GM06990 (cell line): ENCODE measurements around the gene CHIT1.

Source experiments
- DNase-seq: peaks from one replicate; pipeline ENCODE4 v3.0.0-alpha.2; 2011; ENCODE audit not compliant: insufficient read length; ENCODE audit errors: extremely low read depth
- H3K27me3 ChIP-seq: replicated peaks from 2 replicates; pipeline ENCODE4 v1.6.0; 2011; ENCODE audit warnings: low read length; ENCODE audit not compliant: control insufficient read depth, insufficient read depth
- H3K36me3 ChIP-seq: 2 replicates; pipeline ENCODE4 v1.5.1; 2011; ENCODE audit warnings: low read length; ENCODE audit not compliant: control insufficient read depth, insufficient read depth
- H3K4me3 ChIP-seq: replicated peaks from 2 replicates; pipeline ENCODE4 v1.5.1; 2011; ENCODE audit warnings: low read depth, mild to moderate bottlenecking, control low read depth, low read length
- TF ChIP-seq, protein P1 (sequence below): IDR thresholded peaks from 2 replicates; pipeline ENCODE4 v1.5.1; 2011; ENCODE audit warnings: low read length, control low read depth, mild to moderate bottlenecking, inconsistent platforms; ENCODE audit not compliant: insufficient read depth, poor library complexity, severe bottlenecking

Gene CHIT1

DNA sequence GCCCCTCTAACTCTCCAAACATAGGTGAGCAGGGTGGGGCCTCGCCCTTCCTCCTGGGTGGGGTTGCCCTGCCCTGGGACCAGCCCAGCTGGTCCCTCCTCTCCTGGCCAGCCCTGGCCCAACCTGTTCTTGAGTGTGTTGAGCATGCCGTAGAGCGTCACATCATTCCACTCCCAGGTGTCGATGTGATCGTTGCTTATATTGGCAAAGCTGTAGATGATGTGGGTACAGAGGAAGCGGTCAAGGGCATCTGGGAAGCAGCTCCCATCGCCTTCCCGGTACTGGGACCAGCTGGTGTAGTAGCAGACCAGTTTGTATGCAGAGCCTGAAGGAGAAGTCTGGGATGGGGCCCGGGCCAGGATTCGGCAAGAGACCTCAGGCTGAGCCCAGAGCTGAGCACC is 44.4 kb downstream of the CHIT1 start:
- DNase-seq = no peak
- Histone ChIP-seq H3K4me3 (no peak overlapping the region), H3K27me3 (no peaks in the 10 kb centered on the region), H3K36me3 (no peaks in the 10 kb centered on the region)
- TF ChIP-seq, protein P1, sequence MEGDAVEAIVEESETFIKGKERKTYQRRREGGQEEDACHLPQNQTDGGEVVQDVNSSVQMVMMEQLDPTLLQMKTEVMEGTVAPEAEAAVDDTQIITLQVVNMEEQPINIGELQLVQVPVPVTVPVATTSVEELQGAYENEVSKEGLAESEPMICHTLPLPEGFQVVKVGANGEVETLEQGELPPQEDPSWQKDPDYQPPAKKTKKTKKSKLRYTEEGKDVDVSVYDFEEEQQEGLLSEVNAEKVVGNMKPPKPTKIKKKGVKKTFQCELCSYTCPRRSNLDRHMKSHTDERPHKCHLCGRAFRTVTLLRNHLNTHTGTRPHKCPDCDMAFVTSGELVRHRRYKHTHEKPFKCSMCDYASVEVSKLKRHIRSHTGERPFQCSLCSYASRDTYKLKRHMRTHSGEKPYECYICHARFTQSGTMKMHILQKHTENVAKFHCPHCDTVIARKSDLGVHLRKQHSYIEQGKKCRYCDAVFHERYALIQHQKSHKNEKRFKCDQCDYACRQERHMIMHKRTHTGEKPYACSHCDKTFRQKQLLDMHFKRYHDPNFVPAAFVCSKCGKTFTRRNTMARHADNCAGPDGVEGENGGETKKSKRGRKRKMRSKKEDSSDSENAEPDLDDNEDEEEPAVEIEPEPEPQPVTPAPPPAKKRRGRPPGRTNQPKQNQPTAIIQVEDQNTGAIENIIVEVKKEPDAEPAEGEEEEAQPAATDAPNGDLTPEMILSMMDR = no peak

DNA sequence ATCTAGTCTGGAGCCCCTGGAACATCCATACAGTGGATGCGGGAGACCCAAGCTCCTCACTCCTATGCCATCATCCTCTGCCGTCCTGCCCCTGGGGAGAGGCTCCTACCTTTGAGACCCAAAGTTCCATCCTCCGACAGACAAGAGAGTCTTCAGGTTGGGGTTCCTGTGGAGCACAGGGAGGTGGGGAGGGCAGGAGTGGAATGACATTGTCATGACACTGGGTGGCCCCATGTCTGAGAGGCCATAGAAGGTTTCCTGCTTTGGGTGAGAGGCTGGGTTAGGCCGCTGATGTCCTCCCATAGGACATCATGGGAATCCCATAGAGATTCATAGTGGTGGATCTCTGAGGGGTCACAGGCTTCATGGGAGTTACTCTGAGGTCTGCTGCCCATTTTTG is 45.0 kb downstream of the CHIT1 start:
- DNase-seq = no peak
- H3K27me3 ChIP-seq = no peaks in the 10 kb centered on the region

DNA sequence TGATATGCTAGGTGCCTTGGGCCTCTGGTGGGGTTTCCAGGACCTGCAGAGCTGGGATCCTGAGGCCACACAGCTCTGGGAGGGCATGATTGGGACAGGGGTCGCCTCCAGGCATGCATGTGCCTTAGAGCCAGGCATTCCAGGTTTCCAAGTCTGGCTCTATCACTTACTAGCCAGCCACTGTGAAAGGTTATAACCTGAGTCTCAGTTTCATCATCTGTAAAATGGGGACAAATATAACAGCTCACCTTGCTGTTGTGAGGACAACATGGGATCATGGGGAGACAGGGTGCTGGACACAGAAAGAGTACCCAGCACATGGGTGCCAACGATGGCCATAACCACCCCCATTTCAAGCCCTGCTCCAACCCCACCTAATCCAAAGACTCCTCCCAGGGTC is 45.6 kb downstream of the CHIT1 start:
- Histone ChIP-seq H3K4me3 (no peak overlapping the region), H3K27me3 (no peaks in the 10 kb centered on the region), H3K36me3 (no peaks in the 10 kb centered on the region)
- no peak for DNase-seq
- TF ChIP-seq, protein P1 = no peak

More for the DNA sequence above, 45.0 kb downstream of the CHIT1 start:
- TF ChIP-seq, protein P1 = no peak
- Histone ChIP-seq H3K36me3 (no peaks in the 10 kb centered on the region), H3K4me3 (no peak overlapping the region)

DNA sequence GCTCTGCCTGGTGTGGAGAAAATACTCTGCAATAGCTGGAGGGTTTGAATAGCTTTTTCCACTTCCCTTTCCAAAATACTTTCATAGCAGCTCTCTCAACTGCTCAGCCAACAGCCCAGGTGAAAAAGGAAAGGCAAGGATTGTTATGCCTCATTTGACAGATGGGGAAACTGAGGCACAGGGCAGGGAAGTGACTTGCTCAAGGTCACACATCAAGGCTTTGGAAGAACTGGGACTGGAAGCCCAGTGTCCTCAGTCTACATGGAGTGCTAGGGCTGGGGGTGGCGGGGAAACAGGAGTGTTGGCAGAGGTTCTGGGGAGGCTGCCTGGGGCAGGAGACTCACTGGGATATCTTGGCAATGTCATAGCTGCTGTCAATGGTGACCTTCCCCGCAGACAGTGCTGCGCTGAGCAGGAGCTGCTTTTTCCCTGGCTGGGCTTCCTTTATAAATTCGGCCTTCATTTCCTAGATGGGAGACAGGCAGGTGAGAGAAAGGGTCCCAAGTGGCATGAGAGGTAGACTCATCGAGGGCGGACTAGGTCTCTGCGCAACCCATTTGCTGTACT is 47.0 kb downstream of the CHIT1 start:
- Histone ChIP-seq H3K36me3 (no peaks in the 10 kb centered on the region), H3K27me3 (no peaks in the 10 kb centered on the region), H3K4me3 (no peak overlapping the region)
- no peak for DNase-seq
- TF ChIP-seq, protein P1 = no peak

DNA sequence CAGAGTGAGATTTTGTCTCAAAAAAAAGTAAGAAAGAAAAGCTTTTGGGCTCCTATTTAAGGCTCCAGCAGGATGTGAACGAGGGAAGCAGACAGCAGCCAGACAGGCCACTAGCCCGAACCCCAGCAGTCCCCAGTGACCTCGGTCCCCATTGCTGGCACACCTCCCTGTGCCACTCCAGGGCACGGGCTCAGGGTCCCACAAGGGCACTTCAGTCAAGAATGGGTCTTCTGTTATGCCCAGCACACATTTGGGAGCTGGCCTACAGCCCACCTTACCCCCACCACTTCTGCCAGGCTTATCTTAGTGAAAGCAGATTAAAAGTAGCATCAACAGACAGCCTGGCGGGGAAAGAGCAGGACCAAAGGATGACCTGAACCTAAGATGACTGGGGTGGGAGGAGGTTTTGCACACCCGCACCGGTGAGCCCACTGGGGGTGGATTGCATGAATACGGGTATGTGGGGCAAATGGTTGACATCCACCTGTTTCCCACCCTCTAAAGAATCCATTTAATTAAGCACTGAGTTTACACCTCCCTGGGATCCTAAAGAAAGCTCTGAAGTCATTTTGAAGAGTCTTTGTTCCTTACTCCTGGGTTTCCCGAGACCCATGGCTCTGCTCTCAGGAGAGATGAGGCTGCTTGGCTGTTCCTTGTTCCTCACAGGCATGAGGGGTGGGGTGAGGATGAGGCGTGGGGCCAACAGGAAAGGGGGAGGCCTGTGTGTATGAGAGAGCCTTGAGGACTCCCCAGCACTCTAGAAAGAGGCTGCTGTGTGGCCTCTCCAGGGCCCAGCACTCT is 47.7 kb downstream of the CHIT1 start:
- no peak for DNase-seq
- Histone ChIP-seq H3K36me3 (no peaks in the 10 kb centered on the region), H3K27me3 (no peaks in the 10 kb centered on the region), H3K4me3 (no peak overlapping the region)
- TF ChIP-seq, protein P1 = no peak
